ENCODE data around the gene TNP1.

TNP1 gene

GRCh38 chr2:216859944-216860343 is at the start of gene TNP1:
Gene TNP1 (minus strand): TSS chr2:216860064. CDS start chr2:216860034, 30 bp downstream.
- DNase-seq (ENCODE audit: low read depth), result no peak

GRCh38 chr2:216908300-216908699 is 48.4 kb upstream of the TNP1 start:
- no peak for DNase-seq (ENCODE audit: low read depth)

- no peak for DNase-seq (ENCODE audit: low read depth)
Measured at GRCh38 chr2:216905649-216906329, 45.9 kb upstream of the TNP1 start.

- DNase-seq (ENCODE audit: low read depth), result no peak
Measured at GRCh38 chr2:216904974-216905373, 45.1 kb upstream of the TNP1 start.

GRCh38 chr2:216904554-216904953 is 44.7 kb upstream of the TNP1 start:
- no peak for DNase-seq (ENCODE audit: low read depth)

- DNase-seq (ENCODE audit: low read depth), result no peak
Measured at GRCh38 chr2:216903470-216903869, 43.6 kb upstream of the TNP1 start.

- no peak for DNase-seq (ENCODE audit: low read depth)
Measured at GRCh38 chr2:216901273-216901672, 41.4 kb upstream of the TNP1 start.

- no peak for DNase-seq (ENCODE audit: low read depth)
Measured at GRCh38 chr2:216900406-216900805, 40.5 kb upstream of the TNP1 start.

- DNase-seq (ENCODE audit: low read depth), result no peak
Measured at GRCh38 chr2:216897561-216898203, 37.8 kb upstream of the TNP1 start.

GRCh38 chr2:216890138-216890537 is 30.3 kb upstream of the TNP1 start:
- DNase-seq (ENCODE audit: low read depth), result no peak

- DNase-seq (ENCODE audit: low read depth), result no peak
Measured at GRCh38 chr2:216888887-216889622, 29.2 kb upstream of the TNP1 start.

GRCh38 chr2:216888081-216888480 is 28.2 kb upstream of the TNP1 start:
- DNase-seq (ENCODE audit: low read depth), result no peak

GRCh38 chr2:216887138-216887537 is 27.3 kb upstream of the TNP1 start:
- DNase-seq (ENCODE audit: low read depth), result no peak

GRCh38 chr2:216885117-216885553 is 25.3 kb upstream of the TNP1 start:
- no peak for DNase-seq (ENCODE audit: low read depth)

GRCh38 chr2:216884347-216884746 is 24.5 kb upstream of the TNP1 start:
- no peak for DNase-seq (ENCODE audit: low read depth)

- no peak for DNase-seq (ENCODE audit: low read depth)
Measured at GRCh38 chr2:216882876-216883275, 23.0 kb upstream of the TNP1 start.

- DNase-seq (ENCODE audit: low read depth), result no peak
Measured at GRCh38 chr2:216881411-216881810, 21.5 kb upstream of the TNP1 start.

GRCh38 chr2:216880509-216881184 is 20.8 kb upstream of the TNP1 start:
- DNase-seq (ENCODE audit: low read depth), result no peak

- DNase-seq (ENCODE audit: low read depth), result no peak
Measured at GRCh38 chr2:216879727-216880508, 20.1 kb upstream of the TNP1 start.

GRCh38 chr2:216878072-216878471 is 18.2 kb upstream of the TNP1 start:
- no peak for DNase-seq (ENCODE audit: low read depth)

- no peak for DNase-seq (ENCODE audit: low read depth)
Measured at GRCh38 chr2:216877085-216877484, 17.2 kb upstream of the TNP1 start.

- DNase-seq (ENCODE audit: low read depth), result no peak
Measured at GRCh38 chr2:216875862-216876261, 16.0 kb upstream of the TNP1 start.

All from GM04503 (cell line).